ENCODE measurements around the gene AMZ1.
A peak's percentile ranks its signal among the peaks of the same experiment; 100 is the strongest.

Gene AMZ1

DNA sequence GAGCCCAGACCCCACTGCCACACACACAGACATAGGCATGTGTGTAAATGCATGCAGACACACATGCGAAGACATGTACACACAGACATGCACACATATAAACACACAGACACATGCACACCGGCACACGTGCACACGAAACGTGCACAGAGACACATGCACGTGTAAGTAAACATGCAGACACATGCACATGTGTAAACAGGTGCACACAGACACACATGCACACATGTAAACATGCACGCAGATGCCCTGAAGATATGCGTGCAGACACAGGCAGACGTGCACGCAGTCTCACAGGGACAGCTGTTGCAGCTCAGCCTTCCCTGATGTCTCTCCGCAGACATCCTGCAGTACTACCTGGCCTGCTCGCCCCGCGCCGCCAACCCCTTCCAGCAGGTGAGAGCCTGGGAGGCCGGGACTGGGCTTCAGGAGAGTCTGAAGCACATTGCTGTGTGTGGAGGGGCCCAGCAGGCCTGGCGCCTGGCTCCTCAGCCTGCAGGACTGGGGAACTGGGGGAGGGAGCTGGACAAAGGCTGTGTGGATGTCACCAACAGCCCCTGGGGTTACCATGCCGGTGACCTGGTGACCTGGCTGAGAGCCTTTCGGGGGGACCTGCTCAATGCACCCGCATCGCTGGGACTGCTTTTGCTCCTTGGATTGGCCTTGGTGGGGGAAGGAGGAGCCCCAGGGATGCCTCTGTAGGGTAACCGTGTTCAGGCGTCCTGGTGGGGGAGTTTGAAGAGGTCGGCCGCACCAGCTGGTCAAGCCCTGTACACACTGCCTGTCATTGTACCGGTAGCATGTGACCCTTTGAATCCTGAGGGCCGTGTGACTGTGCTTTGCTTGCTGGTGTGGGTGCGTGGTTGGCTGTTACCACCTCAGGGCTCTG is 35.9 kb upstream of the AMZ1 start:
- no peak for DNase-seq

- DNase-seq = no peak
Measured at GRCh38 chr7:2652736-2653060, 35.3 kb upstream of the AMZ1 start.

DNA sequence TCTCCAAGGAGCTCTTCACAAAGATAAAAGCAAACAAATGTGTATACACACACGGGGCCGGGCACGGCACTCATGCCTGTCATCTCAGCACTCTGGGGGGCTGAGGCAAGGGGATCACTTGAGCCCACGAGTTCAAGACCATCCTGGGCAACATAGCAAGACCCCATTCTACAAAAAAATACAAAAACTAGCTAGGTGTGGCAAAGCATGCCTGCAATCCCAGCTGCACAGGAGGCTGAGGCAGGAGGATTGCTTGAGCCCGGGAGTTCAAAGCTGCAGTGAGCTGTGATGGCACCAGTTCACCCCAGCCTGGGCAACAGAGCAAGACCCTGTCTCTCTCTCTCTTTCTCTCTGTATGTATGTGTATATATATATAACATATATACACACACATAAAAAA is 33.9 kb upstream of the AMZ1 start:
- no peak for DNase-seq

GRCh38 chr7:2655870-2656614 is 32.0 kb upstream of the AMZ1 start:
- no peak for DNase-seq

DNA sequence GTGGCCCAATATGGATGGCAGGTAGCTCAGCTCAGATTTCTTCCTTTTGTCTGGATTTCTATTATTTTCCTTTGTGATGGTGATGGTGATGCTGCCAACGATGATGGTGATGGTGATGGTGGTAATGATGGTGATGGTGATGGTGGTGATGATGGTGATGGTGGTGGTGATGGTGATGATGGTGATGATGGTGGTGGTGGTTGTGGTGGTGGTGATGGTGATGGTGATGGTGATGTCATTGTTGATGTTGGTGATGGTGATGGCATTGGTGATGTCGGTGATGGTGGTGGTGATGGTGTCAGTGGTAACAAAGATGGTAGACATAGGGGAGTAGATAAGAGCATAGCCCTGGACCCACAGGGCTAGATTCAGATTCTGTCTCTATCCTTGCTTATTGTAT is 30.8 kb upstream of the AMZ1 start:
- no peak for DNase-seq

DNA sequence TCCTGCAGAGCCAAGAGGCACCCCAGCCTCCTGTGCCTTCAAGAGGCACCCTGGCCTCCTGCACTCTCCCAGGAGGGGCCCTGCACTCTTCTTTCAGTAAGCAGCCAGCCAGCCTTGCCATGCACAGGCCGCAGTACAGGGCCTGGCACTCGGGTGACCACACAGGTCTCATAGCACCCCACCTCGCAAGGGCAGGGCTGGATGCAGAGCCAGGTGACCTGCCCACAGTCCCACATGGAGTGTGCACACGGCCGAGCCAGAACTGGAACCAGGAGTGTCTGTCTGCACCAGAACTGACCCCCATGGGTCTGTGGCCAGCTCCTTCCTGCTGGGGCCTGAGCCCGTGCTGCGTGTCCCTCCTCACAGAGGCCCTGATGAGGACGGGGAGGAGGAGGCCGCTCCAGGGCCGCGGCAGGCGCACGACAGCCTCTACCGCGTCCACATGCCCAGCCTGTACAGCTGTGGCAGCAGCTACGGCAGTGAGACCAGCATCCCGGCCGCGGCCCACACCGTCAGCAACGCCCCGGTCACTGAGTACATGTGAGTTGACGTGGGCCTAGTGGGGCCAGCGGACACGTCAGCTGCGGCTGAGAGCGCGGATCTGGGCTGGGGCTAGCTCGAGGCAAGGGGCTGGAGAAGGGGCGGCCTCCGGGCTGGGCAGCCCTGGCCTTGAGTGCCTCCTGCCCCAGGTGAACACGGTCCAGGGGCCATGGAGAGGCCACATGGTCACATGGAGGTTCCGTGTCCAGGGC is 29.9 kb upstream of the AMZ1 start:
- DNase-seq = no peak

GRCh38 chr7:2658941-2659340 is 29.1 kb upstream of the AMZ1 start:
- no peak for DNase-seq

- no peak for DNase-seq
Measured at GRCh38 chr7:2659556-2660358, 28.2 kb upstream of the AMZ1 start.

DNA sequence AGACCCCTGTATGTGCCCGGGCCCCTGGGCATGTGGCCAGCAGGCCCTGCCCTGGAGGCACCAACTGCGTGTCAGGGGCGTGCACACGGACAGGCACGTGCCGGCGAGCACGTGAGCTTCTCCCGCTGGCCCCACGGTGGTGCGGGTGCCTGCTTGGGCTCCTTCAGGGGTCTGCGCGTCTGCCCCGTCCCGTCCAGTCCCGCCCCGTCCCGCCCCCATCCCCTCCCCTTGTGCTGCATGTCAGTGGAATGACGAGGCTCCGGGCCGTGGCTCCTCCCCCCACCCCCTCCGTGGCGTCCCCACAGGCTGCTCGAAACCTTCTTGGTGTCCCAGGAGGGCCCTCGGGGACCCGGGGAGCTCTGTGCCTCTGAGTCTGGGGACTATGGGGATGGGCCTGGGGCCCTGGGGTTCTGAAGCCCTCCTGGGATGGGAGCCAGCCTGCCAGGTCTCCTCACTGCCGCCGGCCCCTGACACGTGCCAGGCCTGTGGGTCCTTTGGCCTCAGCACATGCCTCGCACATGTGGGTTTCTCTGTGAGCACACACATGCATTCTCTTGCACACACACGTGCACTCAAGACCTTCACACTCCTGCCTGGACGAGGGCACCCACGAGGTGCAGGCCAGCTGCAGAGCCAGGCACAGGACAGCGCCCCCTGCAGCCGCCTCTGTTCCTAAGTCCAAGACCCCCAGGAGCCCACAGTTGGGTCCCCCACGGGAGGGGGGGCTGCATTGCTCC is 27.5 kb upstream of the AMZ1 start:
- no peak for DNase-seq

DNA sequence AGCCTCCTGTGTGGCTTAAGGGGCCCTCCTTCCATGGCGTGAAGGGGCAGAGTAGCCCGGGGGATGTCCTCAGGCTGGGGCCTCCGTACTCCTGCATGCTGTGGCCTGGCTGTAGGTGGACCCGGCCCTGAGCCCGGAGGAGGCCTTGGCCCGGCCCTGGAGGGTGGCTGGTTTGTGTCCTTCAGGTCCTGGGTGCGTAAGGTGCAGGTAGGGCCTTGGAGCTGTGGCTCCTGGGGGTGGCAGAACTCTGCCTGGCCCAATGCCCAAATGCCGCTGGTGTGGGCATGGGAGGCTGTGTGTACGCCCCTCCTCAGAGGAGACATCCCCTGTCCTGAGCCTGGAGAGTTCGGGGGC is 26.9 kb upstream of the AMZ1 start:
- no peak for DNase-seq

GRCh38 chr7:2661602-2662272 is 26.3 kb upstream of the AMZ1 start:
- DNase-seq = no peak

DNA sequence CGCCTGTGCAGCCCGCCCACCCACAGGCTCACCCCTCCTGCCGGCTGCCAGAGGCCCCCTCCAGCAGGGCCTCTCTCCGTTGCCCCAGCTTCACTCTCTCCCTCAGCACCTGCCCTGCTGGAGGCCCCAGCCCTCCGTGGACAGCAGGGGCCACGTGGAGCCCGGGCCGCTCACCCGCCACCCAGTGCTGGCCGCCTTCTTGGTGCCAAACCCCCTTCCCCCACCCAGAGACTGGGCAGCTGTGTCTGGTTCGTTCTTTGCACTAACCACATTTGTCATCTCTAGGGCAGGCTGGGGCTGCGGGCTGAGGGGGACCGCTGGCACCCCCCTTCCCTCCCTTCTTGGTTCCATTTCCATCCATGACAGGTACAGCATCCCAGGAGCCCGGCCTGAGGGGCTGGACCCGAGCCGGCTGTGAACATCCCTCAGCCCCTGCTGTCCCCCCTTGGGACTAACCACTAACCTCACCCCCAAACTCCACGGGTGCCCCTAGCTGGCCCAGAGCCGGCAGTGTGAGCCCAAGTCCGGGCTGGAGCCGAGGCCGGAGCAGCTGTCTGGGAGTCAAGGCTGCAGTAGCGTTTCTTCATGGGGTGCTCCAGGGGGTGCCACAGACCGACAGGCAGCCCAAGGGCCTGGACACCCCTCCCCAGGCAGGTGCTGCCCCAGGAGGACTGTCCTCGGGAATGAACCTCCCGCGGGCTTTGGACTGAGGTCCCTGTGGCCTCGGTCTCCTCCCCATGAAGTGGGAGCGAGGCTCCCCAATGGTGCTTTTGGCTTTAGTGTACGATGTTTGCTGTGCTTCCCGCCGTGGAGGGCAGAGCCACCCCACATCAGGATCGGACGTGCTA is 25.5 kb upstream of the AMZ1 start:
- DNase-seq = no peak

DNA sequence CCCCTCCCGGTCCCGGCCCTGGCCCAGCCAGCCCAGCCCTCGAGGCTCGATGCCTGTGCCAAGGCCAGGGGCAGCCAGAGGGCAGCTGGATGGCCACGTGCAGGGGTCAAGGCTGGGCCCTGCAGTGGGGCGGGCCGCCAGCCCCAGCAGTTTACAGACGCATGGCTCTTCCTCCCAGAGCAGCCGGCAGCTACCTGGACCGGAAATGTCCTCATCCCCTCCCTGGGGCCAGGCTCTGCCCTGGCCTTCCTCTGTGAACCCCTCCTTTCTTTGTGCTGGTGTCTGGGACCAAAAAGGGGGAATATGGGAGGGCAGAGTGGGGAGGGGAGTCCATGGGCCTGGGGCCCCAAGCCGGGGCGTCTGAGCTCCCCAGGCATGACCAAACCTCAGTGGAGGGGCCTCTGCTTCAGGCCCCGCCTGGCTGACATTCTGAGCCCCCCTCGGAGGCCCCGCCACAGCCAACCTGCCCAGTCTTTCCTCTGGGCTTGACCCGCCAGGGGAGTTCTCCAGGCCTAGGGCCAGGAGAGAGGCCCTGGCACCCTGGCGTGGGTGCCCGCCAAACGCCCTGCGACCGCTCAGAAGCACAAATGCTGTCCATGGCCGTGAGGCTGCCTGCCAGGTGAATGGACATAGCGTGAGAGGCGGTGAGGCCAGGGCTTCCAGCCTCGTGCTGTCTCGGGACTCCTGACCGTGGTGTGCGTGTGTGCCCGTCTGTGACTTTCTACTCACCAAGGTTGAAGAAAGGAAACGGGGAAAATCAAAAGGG is 24.7 kb upstream of the AMZ1 start:
- DNase-seq = no peak

DNA sequence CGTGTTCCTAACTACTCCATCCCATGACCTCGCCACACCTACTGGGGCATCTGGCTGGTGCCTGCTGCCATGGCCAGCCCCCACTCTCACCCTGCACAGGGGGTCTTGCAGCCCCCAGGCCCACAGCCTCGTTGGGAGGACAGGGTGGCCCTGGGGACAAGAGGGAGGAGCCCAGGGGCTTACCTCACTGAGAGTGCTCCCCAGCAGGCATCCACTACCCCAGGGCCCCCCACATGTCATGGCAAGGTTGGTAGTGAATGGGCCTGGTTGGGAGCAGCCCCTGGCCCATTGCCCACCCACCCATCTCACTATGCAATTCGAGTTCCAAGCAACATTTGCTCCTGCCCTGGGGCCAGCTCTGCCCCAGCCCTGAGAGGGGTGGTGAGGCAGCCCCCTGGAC is 24.0 kb upstream of the AMZ1 start:
- DNase-seq = no peak

DNA sequence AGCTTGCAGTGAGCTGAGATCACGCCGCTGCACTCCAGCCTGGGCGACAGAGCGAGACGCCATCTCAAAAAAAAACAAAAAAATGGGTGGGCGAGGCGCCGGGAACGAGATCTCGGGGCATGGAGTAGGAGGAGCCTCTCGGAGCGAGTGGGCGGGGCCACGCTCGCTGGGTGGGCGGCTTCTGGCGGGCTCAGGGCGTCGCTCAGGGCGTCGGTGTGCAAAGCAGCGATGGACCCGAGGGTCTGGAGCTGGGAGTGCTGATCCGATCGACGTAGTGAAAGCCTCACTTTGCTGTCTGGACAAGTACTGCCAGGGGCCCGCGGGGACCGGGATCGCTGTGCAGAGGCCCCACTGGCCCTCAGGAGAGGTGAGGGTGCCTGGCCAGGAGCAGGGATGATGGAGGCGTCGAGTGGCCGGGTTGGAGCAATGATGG is 22.6 kb upstream of the AMZ1 start:
- DNase-seq = no peak

DNA sequence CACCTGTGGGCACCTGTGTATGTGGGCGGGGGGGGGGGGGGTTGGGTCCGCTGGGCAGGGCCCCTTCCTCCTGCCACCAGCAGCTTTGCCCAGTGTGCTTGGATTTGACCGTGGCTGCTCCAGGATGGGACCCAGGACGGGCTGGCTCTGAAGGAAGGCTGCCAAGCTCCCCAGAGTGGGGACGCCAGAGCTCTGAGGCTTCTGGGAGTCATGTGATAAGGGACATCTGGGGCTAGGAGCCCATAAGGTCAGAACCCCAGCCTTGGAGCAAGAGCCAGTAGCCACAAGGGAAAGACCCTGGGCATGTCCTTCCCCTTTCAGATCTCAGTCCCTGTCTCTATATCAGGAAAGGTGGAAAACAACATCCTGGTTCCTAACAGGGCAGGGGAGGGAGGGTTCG is 21.8 kb upstream of the AMZ1 start:
- no peak for DNase-seq

DNA sequence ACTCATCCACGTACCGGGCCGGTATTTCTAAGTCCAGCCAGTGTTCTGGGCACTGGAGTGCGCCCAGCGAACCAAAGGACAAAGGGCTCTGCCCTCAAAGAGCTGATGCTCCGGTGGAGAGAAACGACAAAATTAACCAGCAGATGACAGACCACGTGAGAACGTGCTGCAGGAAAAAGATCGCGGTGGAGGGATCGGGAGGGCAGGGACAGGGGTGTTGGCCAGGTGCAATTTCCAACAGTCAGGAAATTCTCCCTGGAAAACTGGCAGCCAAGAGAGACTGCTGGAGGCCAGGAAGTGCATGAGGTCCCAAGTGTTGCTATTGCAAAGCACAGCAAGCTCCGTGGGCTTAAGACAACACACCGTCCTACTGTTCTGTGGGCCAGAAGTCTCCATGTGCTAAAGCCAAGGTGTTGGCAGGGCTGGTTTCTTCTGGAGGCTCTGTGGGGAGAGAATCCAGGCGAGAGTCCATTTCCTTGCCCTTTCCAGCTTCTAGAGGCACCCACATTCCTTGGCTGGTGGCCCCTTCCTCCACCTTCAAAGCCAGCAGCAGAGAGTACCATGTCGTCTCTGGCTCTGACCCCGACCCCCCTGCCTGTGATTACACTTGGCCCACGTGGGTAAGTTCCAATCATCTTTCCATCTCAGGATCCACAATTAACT is 21.3 kb upstream of the AMZ1 start:
- no peak for DNase-seq

DNA sequence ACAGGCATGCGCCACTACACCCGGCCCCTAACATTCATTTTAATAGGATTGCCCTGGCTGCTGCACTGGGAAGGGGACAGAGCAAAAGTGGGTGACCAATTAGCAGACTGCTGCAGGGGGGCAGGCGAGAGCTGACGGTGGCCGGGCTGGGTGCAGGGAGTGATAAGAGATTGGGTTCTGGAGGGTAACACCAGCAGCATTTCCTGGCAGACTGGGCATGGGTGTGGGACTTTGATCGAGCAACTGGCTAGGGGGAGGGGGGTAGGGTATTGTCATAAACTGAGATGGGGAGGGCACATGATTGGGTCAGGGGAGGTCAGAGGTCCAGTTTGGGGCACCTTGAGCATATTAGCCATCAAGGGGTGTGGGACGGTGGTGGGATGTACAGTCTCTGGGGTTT is 20.2 kb upstream of the AMZ1 start:
- DNase-seq = no peak

GRCh38 chr7:2668401-2668800 is 19.6 kb upstream of the AMZ1 start:
- DNase-seq = peak; percentile 33

Data from fibroblast of upper back skin (primary cell).